Measurements from ENCODE around the gene SULT1C2. TPM values are rescaled to one million over a fixed set of nuclear protein-coding genes. Genes with fewer than 3 reads are reported as not detected.

Gene SULT1C2
- total and polyA plus RNA-seq, 2 of the 13 experiments (the other 11 are each of a cell fraction or from before 2014, with no cell fraction given): 4.0 to 6.2 TPM

DNA sequence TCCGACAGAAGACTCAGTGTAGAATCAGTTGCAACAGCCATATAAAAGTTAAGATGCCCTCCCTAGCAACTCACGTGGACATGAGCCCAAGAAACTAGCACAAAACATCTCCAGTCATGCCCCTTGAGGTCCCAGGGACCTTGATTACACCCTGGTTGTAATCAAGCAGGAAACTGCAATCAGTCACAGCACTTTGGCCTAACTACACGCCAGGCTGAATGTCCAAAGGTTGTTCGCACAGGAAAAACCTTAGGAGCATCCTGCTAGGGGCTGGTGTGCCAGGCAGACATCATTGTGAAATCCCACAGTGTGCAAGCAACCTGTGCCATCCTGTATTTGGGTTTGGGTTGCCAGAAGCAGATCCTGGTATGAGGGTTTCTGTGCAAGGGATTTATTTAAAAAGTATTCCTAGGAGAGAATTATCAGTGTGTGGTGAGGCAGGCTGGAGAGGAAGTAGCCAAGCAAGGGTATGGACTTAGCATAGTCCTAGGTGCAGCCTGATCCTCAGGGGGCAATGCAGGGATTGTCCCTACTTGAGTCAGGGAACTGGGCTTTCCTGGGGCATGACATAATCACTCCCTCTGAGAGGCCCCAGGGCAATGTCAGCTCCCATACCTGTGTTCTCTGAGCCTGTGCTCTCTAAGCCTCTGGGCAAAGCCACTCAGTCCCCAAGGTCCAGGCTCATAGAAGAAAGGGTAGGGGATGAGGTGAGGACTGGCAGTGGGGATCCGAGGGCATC is 17.8 kb upstream of the SULT1C2 start:
- ATAC-seq (peak; percentile 67), DNase-seq (ENCODE audit: low spot score) (peak; percentile 49), FAIRE-seq (no peak)
- WGBS (ENCODE audit: low lambda C conversion rate): 13% methylated on average over 5 of the region's 5 CpGs
- Histone ChIP-seq H3K9ac (ENCODE audit: insufficient read depth, low read depth, low read length) (peak overlapping the region; percentile 39; the same call in 1 of the 2 replicates), H3K36me3 (replicated peaks in 1 of 2; ENCODE audit: control insufficient read depth in 1 of 2, insufficient read depth in 2 of 2, low read length in 2 of 2) (no peaks in the 10 kb centered on the region), H3K27ac (ENCODE audit: extremely low read length, insufficient read depth, low read length) (peak overlapping the region; percentile 12), H3K9me3 (ENCODE audit: low read length) (no peaks in the 10 kb centered on the region), H2AFZ (ENCODE audit: low read length) (peak overlapping the region; percentile 42), H3K4me2 (ENCODE audit: low read depth, low read length) (peak overlapping the region; percentile 88), H3K27me3 (ENCODE audit: control insufficient read depth in 1 of 2, insufficient read depth in 2 of 2, low read length in 2 of 2) (no peaks in the 10 kb centered on the region; a peak in 1 of 5 replicates), H3K4me1 (ENCODE audit: insufficient read depth, low read length) (peaks cover 66% of the 10 kb centered on the region), H4K20me1 (ENCODE audit: insufficient read depth, low read length) (no peaks in the 10 kb centered on the region), H3K4me3 (replicated peaks in 1 of 3; ENCODE audit: insufficient read depth in 1 of 3, low read depth in 2 of 3, low read length in 3 of 3) (peak overlapping the region in 2 of 3 experiments; percentile 46 to 65; a peak in 3 of 6 replicates), H3K79me2 (ENCODE audit: insufficient read depth, low read length) (no peaks in the 10 kb centered on the region)
- ChIA-PET CTCF (ENCODE audit: low intra/inter-chr PET ratio, low total read pairs) (no interaction called here), POLR2A (interaction anchor here (1.7 to 2.1 kb wide), 3 partner anchors 18 to 178 kb away, joined by 3 to 22 read pairs (median 5); partner anchors contain the start of genes GCC2 and SULT1C2)
- no TSS peak for BruUV-seq (replicated peaks)
- intact Hi-C loops (cut with micrococcal nuclease; ENCODE audit: unreplicated experiment): no loop called here
- in situ Hi-C loops (cut with HindIII; ENCODE audit: extremely low pct_ligation_motif_present, low pct_unique_long_range_greater_than_20kb): no loop called here
- TF ChIP-seq, protein P1, sequence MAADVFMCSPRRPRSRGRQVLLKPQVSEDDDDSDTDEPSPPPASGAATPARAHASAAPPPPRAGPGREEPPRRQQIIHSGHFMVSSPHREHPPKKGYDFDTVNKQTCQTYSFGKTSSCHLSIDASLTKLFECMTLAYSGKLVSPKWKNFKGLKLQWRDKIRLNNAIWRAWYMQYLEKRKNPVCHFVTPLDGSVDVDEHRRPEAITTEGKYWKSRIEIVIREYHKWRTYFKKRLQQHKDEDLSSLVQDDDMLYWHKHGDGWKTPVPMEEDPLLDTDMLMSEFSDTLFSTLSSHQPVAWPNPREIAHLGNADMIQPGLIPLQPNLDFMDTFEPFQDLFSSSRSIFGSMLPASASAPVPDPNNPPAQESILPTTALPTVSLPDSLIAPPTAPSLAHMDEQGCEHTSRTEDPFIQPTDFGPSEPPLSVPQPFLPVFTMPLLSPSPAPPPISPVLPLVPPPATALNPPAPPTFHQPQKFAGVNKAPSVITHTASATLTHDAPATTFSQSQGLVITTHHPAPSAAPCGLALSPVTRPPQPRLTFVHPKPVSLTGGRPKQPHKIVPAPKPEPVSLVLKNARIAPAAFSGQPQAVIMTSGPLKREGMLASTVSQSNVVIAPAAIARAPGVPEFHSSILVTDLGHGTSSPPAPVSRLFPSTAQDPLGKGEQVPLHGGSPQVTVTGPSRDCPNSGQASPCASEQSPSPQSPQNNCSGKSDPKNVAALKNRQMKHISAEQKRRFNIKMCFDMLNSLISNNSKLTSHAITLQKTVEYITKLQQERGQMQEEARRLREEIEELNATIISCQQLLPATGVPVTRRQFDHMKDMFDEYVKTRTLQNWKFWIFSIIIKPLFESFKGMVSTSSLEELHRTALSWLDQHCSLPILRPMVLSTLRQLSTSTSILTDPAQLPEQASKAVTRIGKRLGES (CRISPR knock-in tag; IDR thresholded peaks at IDR 0.05; ENCODE audit: borderline replicate concordance): no peak
- TF ChIP-seq, protein P2, sequence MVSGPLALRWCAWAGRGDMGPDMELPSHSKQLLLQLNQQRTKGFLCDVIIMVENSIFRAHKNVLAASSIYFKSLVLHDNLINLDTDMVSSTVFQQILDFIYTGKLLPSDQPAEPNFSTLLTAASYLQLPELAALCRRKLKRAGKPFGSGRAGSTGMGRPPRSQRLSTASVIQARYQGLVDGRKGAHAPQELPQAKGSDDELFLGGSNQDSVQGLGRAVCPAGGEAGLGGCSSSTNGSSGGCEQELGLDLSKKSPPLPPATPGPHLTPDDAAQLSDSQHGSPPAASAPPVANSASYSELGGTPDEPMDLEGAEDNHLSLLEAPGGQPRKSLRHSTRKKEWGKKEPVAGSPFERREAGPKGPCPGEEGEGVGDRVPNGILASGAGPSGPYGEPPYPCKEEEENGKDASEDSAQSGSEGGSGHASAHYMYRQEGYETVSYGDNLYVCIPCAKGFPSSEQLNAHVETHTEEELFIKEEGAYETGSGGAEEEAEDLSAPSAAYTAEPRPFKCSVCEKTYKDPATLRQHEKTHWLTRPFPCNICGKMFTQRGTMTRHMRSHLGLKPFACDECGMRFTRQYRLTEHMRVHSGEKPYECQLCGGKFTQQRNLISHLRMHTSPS (CRISPR knock-in tag; IDR thresholded peaks at IDR 0.05; ENCODE audit: low read depth): peak; percentile 96
- TF ChIP-seq, protein P3, sequence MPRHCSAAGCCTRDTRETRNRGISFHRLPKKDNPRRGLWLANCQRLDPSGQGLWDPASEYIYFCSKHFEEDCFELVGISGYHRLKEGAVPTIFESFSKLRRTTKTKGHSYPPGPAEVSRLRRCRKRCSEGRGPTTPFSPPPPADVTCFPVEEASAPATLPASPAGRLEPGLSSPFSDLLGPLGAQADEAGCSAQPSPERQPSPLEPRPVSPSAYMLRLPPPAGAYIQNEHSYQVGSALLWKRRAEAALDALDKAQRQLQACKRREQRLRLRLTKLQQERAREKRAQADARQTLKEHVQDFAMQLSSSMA (CRISPR knock-in tag; IDR thresholded peaks at IDR 0.05): 0 out of 2 replicates have a peak, but pooled peaks have one; percentile 40
- TF ChIP-seq, protein P4, sequence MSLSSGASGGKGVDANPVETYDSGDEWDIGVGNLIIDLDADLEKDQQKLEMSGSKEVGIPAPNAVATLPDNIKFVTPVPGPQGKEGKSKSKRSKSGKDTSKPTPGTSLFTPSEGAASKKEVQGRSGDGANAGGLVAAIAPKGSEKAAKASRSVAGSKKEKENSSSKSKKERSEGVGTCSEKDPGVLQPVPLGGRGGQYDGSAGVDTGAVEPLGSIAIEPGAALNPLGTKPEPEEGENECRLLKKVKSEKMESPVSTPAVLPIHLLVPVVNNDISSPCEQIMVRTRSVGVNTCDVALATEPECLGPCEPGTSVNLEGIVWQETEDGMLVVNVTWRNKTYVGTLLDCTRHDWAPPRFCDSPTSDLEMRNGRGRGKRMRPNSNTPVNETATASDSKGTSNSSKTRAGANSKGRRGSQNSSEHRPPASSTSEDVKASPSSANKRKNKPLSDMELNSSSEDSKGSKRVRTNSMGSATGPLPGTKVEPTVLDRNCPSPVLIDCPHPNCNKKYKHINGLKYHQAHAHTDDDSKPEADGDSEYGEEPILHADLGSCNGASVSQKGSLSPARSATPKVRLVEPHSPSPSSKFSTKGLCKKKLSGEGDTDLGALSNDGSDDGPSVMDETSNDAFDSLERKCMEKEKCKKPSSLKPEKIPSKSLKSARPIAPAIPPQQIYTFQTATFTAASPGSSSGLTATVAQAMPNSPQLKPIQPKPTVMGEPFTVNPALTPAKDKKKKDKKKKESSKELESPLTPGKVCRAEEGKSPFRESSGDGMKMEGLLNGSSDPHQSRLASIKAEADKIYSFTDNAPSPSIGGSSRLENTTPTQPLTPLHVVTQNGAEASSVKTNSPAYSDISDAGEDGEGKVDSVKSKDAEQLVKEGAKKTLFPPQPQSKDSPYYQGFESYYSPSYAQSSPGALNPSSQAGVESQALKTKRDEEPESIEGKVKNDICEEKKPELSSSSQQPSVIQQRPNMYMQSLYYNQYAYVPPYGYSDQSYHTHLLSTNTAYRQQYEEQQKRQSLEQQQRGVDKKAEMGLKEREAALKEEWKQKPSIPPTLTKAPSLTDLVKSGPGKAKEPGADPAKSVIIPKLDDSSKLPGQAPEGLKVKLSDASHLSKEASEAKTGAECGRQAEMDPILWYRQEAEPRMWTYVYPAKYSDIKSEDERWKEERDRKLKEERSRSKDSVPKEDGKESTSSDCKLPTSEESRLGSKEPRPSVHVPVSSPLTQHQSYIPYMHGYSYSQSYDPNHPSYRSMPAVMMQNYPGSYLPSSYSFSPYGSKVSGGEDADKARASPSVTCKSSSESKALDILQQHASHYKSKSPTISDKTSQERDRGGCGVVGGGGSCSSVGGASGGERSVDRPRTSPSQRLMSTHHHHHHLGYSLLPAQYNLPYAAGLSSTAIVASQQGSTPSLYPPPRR (CRISPR knock-in tag; IDR thresholded peaks at IDR 0.05; ENCODE audit: borderline replicate concordance): peak; percentile 45; the same call in 1 of the 2 replicates
- peak; percentile 60; the same call in 1 of the 2 replicates for TF ChIP-seq ZMYM3 (CRISPR knock-in tag; IDR thresholded peaks at IDR 0.05)
- no peak for TF ChIP-seq TP53 (CRISPR knock-in tag; conservative IDR thresholded peaks at IDR 0.05)
- TF ChIP-seq ZNF383 (CRISPR knock-in tag; IDR thresholded peaks at IDR 0.05; ENCODE audit: borderline replicate concordance): no peak
- peak; percentile 27; the same call in 1 of the 2 replicates for TF ChIP-seq POGZ (CRISPR knock-in tag; IDR thresholded peaks at IDR 0.05)
- no peak for TF ChIP-seq SPEN (CRISPR knock-in tag; IDR thresholded peaks at IDR 0.05; ENCODE audit: low read depth)
- TF ChIP-seq ZNF224 (CRISPR knock-in tag; IDR thresholded peaks at IDR 0.05): 0 out of 2 replicates have a peak, but pooled peaks have one; percentile 35
